Measurements from ENCODE around the gene AGPAT2.

Gene AGPAT2

GRCh38 chr9:136671646-136672430, 15.4 kb downstream of the AGPAT2 start:
- DNase-seq: peak; percentile 45

GRCh38 chr9:136671254-136671614, 16.0 kb downstream of the AGPAT2 start:
- no peak for DNase-seq

DNA sequence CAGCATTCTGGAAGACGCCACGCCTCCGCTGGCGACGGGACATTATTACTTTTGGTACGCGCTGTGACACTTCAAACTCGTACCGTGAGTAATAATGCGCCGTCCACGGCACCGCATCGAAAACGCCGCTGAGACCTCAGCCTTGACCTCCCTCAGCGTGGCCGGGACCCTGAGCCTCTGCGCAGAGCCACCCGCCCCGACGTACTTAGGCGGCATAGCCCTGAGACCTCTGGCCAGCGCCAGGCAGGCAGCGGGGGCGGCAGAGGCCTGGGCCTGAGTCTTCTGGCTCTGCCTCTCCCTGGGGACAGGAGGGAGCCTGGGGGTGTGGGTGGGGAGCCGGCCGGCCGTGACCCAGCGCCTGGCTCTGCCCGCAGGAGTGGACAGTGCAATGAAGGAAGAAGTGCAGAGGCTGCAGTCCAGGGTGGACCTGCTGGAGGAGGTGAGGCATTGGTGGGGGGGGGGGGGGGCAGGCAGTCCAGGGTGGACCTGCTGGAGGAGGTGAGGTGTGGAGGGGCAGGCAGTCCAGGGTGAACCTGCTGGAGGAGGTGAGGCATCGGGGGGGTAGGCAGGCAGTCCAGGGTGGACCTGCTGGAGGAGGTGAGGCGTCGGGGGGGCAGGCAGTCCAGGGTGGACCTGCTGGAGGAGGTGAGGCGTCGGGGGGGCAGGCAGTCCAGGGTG, 16.5 kb downstream of the AGPAT2 start:
- no peak for DNase-seq

- DNase-seq: no peak
Observed at GRCh38 chr9:136669791-136670464, 17.3 kb downstream of the AGPAT2 start.

DNA sequence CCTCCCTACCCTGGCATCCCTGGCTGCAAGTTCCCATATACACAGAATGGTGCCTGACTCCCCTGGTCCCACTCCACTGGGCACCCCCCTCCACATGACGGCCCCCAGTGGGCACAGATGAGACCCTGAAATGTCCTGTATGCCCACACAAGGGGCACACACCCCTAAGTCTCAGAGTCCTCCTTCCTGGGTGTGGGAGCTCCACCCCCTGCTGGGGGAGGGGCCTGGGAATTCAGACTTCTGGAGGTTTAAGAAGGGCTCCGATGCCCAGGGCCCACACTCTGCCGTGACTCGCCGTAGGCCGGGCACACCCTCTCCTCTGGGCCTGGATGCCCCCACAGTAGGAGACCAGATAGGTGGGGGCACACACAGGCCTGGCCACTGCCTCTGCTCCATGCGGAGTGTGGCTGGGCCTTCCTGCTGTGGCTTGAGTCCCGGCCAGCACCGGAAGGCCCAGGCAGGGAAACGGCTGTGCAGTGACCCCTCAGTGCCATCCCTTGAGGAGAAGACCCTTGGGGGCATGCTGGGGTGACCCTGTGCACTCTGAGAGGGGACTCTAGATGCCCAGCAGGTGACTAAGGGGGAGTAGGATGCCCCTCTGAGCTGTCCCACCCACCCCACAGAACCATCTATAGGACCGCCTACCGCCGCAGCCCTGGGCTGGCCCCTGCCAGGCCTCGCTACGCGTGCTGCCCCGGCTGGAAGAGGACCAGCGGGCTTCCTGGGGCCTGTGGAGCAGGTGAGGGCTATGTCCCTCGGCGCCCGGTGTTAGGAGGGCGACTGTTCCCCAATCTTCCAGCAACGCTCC, 18.1 kb downstream of the AGPAT2 start:
- DNase-seq: no peak

- no peak for DNase-seq
Observed at GRCh38 chr9:136667940-136668760, 19.1 kb downstream of the AGPAT2 start.

- no peak for DNase-seq
Observed at GRCh38 chr9:136667214-136667939, 19.9 kb downstream of the AGPAT2 start.

DNA sequence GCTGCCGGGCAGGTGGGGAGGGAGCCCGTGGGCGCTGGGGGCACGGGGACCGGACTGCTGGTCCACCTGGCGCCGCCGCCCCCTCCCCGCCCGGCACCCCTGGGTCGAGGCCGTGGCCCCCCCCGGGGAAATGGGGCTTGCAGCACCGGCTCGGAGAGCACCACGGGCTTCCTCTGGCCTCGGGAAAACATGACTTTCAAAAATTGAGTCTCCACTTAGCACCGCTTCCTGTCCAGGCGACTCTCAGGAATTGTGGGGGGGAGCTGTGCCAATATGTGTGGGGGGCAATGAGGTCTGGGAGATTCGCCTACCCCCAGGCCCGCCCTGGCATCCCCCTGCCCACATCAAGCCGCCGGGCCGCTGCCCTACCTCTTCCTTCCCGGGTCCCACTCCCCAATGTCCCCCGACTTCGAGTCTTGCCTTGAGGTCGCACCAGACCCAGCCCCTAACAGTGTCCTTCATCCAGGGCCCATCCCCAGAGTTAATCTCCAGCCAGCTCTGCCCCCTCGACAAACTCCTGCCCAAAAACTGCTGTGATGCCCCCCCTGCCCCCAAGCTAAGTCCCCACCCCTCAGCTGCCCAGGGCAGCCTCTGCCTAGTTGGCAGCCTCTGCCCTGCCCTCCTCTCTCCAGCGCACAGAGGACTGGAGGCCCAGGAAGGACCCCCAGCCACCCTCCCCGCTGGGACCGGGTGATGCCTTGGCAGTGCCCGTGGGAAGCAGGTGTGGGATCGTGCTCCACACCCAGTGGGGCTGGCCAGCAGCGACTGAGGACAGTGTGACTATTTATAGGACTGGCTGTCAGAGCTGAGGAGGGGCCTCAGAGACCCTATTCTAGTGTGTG, 20.7 kb downstream of the AGPAT2 start:
- no peak for DNase-seq

DNA sequence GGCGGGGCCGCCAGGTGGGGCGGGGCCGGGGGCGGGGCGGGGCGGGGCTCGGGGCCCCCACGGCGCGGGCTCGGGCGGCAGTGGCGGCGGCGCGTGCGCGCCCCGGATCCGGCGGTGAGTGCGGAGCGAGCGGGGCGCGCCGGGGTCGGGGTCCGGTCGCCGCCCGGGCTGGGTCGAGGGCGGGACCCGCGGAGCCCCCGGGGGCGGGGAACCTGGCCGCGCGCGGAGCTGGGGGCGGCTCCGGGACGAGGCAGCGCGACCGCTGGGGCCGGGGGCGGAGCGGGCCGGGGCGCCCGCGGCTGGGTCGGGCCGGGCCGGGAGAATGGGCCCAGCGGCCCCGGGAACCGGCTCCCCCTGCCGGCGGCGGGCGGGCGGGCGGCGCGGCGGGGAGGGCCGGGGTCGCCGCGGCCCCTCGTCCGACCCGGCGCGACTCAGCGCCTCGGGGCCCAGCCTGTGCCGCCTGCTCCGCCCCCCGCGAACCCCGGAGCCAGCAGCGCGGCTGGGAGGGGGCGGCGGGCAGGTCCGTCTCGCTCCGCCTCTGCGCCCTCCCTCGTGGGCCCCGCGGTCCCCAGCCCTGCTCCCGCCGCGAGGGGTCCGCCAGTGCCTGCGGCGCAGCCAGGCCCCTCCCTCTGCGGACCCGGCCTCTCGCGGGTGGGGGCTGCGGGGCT, 21.4 kb downstream of the AGPAT2 start:
- no peak for DNase-seq

DNA sequence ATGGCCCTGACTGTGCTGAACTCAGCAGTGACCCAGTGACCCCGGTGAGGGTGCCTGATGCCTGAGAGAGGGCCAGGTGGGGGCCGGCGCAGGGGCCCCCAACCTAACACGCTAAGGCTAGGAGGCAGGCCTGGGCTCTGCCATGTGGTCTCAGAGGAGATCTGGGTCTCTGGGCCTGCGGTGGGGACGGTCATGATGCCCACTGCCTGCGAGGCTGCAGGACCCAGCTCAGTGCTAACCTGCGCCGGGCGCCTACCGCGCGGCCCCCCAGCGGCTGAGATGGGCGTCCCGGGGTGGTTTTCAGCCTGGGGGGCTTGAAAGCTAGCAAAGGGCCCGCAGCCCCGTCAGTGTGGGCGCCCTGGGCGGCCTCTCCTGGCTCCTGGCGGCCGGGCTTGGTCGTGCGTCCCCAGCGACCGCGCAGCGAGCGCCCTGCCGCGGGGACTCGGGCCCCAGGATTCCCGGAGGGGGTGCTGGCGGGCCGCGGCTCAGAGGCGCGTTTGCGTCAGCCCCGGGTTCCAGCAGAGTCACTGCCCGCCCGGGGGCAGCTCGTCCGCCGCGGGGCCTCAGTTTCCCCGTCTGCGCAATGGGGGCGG, 22.1 kb downstream of the AGPAT2 start:
- no peak for DNase-seq

DNA sequence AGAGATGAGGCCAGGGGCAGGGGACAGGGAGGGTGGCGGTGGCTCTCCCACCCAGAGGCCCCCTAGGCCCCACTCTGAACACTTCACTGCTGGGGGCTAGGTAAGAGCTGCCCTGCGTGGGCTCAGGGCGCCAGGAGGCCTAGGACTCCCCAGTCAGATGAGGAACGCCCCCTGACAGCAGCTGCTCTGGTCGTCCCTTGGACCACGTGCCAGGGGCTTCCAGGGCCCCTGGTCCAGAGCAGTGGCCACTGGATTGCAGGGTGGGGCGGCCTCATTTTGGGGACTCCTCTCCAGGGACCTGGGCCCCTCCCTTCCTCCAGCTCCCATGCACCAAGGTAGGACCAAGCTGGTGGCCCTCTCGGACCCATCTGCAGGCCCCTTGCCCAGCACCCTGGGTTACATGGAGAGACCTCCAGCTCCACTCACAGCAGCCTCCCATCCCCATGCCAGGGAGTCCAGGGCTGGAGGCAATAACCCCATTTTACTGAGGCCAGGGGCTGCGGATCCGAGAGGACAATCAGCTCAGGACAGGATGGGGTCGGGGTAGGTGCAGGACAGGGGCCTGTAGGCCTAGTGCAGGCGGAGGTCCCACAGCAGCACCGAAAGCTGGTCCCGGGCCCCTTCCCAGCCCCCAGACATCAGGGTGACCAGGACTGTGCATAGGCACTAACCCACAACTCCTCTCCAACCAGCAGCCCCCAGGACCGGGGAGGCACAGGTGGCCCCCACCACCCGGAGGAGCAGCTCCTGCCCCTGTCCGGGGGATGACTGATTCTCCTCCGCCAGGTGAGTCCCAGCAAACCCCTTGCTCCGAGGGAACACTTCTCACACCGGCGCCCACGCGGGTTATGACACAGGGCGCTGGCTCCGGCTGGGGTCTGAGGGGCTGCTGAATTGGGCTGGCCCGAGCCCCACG, 23.0 kb downstream of the AGPAT2 start:
- DNase-seq: no peak

GRCh38 chr9:136662656-136663581, 24.3 kb downstream of the AGPAT2 start, which contains the start of gene EGFL7:
TSS of gene EGFL7 (plus strand) at chr9:136662916. CDS start at chr9:136668283, 5,367 bp downstream.
- no peak for DNase-seq

- DNase-seq: no peak
Observed at GRCh38 chr9:136662326-136662655, 25.0 kb downstream of the AGPAT2 start.

DNA sequence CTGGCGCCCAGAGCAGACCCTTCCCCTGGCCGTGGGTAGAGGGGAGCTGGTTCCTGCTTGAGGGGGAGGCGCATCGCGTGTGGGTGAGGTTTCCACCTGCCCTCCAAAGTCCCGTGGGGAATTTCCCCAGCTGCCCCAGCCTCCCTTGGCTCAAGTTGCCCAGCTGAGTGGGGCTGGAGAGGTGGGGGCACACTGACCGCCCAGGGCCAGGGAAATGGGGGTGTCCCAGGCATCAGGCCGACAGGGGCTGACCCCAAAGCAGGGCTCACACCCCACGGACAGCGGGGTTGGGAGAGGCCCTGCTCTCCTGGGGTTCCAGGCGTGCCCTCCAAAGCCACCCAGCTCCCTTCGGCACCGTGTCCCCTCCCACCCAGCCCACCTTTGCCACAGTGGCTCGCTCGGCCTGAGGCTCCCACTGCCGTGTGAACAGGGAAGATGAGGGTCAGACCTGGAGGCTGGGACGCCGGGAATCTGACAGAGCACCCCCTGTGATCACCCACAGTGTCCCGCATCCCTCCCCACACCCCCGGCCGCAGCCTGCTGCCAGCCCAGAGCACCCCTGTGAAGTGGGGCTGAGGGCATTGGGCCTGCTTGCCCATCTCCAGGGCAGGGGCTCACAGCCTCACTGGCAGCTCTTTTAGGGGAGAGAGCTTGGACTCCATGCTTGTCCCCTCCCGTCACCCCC, 25.5 kb downstream of the AGPAT2 start:
- DNase-seq: no peak

DNA sequence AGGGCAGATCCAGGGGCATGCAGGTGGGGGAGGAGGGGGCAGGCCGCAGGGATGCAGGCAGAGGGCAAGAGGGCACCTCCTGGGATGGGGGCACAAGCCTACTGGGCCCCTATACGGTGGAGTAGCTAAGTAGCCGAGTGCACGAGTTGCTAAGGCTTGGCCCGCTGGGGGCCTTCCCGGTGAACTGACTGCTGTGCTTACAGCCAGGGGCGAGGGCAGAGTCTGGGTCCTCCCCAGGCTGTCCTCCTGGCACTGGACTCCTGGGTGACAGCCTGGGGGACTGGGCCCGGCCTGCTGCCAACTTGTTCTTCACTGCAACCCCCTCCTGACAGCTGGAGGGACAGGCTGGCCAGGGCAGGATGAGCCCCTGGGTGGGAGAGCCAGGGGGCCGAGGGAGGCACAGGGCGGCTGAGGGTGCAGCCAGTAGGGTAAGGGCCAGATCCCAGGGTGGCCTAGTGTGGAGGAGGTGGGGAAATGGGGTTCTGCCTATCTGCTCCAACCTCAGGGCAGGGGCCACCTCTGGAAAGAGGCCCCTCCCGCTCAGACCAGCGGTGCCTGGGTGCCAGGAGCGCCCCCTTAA, 26.2 kb downstream of the AGPAT2 start:
- DNase-seq: no peak

Data from activated CD4-positive, alpha-beta T cell treated with anti-CD3 and anti-CD28 coated beads, Interleukin-2, amount 50 U/mL, for 1 hour (primary cell).